ENCODE results near the gene CDC42EP4.

- no peak for TF ChIP-seq CTCF (conservative IDR thresholded peaks at IDR 0.05; ENCODE audit: low read depth, low read length)
- no peak for TF ChIP-seq EZH2phosphoT487 (IDR thresholded peaks at IDR 0.05; ENCODE audit: borderline replicate concordance, low read length)
- no peak for TF ChIP-seq EZH2 (IDR thresholded peaks at IDR 0.05; ENCODE audit: low read length, unreplicated experiment)
These were observed 25.6 kb downstream of the CDC42EP4 start for GRCh38 chr17:73285916-73286862.

Measured in PC-3 (cell line).